IMR-90 (cell line): ENCODE results near the gene ZNF175. TPM values are rescaled to one million over a fixed set of nuclear protein-coding genes. Genes with fewer than 3 reads are reported as not detected.

Experiments used
- ATAC-seq: fragments of 200-7000 bp; cut with Tn5 transposase; 2 replicates; pipeline ENCODE4 v1.9.1; 2020; ENCODE audit warnings: low read depth, mild to moderate bottlenecking, moderate library complexity
- BruUV-seq: library from RNA; stranded (reverse); fragments of 400-500 nt; replicated peaks from 2 replicates; lab custom pipeline; 2021; lab: Mats Ljungman, UMichigan
- CTCF ChIA-PET: fragments of 300-600 bp; formaldehyde crosslinking; extraction: SDS; loops from one replicate; lab custom pipeline; 2021; ENCODE audit warnings: antibody characterized with exemption; lab: Yijun Ruan, JAX
- POLR2A ChIA-PET: fragments of 300-600 bp; sonication (Branson Sonifier 250); formaldehyde crosslinking; loops from one replicate; lab custom pipeline; 2022; ENCODE audit warnings: antibody characterized with exemption; ENCODE audit not compliant: unreplicated experiment; lab: Charles Lee
- DNase-seq: peaks from one replicate; pipeline ENCODE4 v3.0.0; 2013
- H2AFZ ChIP-seq: replicated peaks from 2 replicates; pipeline ENCODE3; 2013; ENCODE audit warnings: low read length, mild to moderate bottlenecking; ENCODE audit not compliant: poor library complexity
- H2AK5ac ChIP-seq: 2 replicates; pipeline ENCODE4 v1.6.1; 2013; ENCODE audit warnings: low read depth, low read length, inconsistent platforms
- H2AK9ac ChIP-seq: replicated peaks from 2 replicates; pipeline ENCODE3; 2013; ENCODE audit warnings: mild to moderate bottlenecking, low read depth, low read length, moderate library complexity; ENCODE audit not compliant: poor library complexity
- H2BK120ac ChIP-seq: 2 replicates; pipeline ENCODE4 v1.6.1; 2013; ENCODE audit warnings: low read depth, low read length, inconsistent platforms
- H2BK15ac ChIP-seq: 3 replicates; pipeline ENCODE4 v1.6.1; 2013; ENCODE audit warnings: low read depth, low read length, inconsistent platforms
- H2BK20ac ChIP-seq: 2 replicates; pipeline ENCODE4 v1.6.1; 2013; ENCODE audit warnings: low read depth, mild to moderate bottlenecking, inconsistent platforms, low read length, moderate library complexity
- H2BK5ac ChIP-seq: 2 replicates; pipeline ENCODE4 v1.6.1; 2013; ENCODE audit warnings: mild to moderate bottlenecking, low read depth, low read length, inconsistent platforms; ENCODE audit not compliant: poor library complexity, severe bottlenecking
- H3K14ac ChIP-seq: replicated peaks from 2 replicates; pipeline ENCODE4 v1.6.1; 2013; ENCODE audit warnings: low read depth, low read length, inconsistent platforms
- H3K18ac ChIP-seq: 2 replicates; pipeline ENCODE4 v1.6.1; 2013; ENCODE audit warnings: low read depth, low read length, control low read depth
- H3K23ac ChIP-seq: 2 replicates; pipeline ENCODE4 v1.6.1; 2013; ENCODE audit warnings: low read depth, low read length, inconsistent platforms
- H3K27ac ChIP-seq: 2 replicates; pipeline ENCODE4 v1.5.1; 2013; ENCODE audit warnings: mild to moderate bottlenecking, control low read depth, low read length; ENCODE audit not compliant: insufficient read depth
- H3K27me3 ChIP-seq: 2 replicates; pipeline ENCODE4 v1.6.1; 2013; ENCODE audit warnings: low read length; ENCODE audit not compliant: control insufficient read depth, insufficient read depth
- H3K36me3 ChIP-seq: 2 replicates; pipeline ENCODE4 v1.6.1; 2013; ENCODE audit warnings: low read length, mixed read lengths; ENCODE audit not compliant: control insufficient read depth, insufficient read depth
- H3K4ac ChIP-seq: 2 replicates; pipeline ENCODE4 v1.6.1; 2013; ENCODE audit warnings: low read depth, low read length, inconsistent platforms
- H3K4me1 ChIP-seq: 2 replicates; pipeline ENCODE4 v1.6.1; 2013; ENCODE audit warnings: low read length, mixed read lengths; ENCODE audit not compliant: control insufficient read depth, insufficient read depth
- H3K4me2 ChIP-seq: 2 replicates; pipeline ENCODE4 v1.6.1; 2013; ENCODE audit warnings: low read depth, mild to moderate bottlenecking, control low read depth, low read length, moderate library complexity
- H3K4me3 ChIP-seq: 2 replicates; pipeline ENCODE4 v1.5.1; 2013; ENCODE audit warnings: low read depth, mild to moderate bottlenecking, control low read depth, low read length, moderate library complexity; ENCODE audit not compliant: insufficient read depth
- H3K56ac ChIP-seq: 2 replicates; pipeline ENCODE4 v1.6.1; 2013; ENCODE audit warnings: low read length, inconsistent platforms; ENCODE audit not compliant: insufficient read depth; ENCODE audit errors: extremely low read depth
- H3K79me1 ChIP-seq, 2 experiments: 2 replicates each; pipeline ENCODE4 v1.6.1; 2013; ENCODE audit warnings: low read length in 2 of 2, inconsistent platforms in 1 of 2, low read depth in 1 of 2
- H3K9ac ChIP-seq: 2 replicates; pipeline ENCODE4 v1.6.1; 2013; ENCODE audit warnings: low read depth, low read length, control low read depth
- H3K9me1 ChIP-seq: 2 replicates; pipeline ENCODE4 v1.6.1; 2013; ENCODE audit warnings: low read length, inconsistent platforms; ENCODE audit not compliant: insufficient read depth
- H3K9me3 ChIP-seq: 2 replicates; pipeline ENCODE4 v1.6.1; 2013; ENCODE audit warnings: low read length; ENCODE audit not compliant: control insufficient read depth, insufficient read depth
- H4K20me1 ChIP-seq: 2 replicates; pipeline ENCODE4 v1.6.1; 2013; ENCODE audit warnings: low read length, inconsistent platforms; ENCODE audit not compliant: insufficient read depth
- H4K5ac ChIP-seq: 2 replicates; pipeline ENCODE4 v1.6.1; 2013; ENCODE audit warnings: mild to moderate bottlenecking, low read depth, low read length, control low read depth
- H4K8ac ChIP-seq, 2 experiments: 2 replicates each; pipeline ENCODE4 v1.6.1; 2013; ENCODE audit warnings: low read depth in 2 of 2, low read length in 2 of 2, control low read depth in 1 of 2, inconsistent platforms in 1 of 2
- H4K91ac ChIP-seq: 2 replicates; pipeline ENCODE4 v1.6.1; 2013; ENCODE audit warnings: low read depth, low read length, inconsistent platforms; ENCODE audit not compliant: insufficient read depth
- BHLHE40 ChIP-seq: fragments of 150-350 bp; IDR thresholded peaks from 2 replicates; pipeline ENCODE4 v1.6.1; 2016; ENCODE audit warnings: mild to moderate bottlenecking, low read depth, low read length
- CHD1 ChIP-seq: IDR thresholded peaks from 2 replicates; pipeline ENCODE4 v1.6.1; 2012; ENCODE audit warnings: low read depth, low read length, improper control_type of control experiment
- CTCF ChIP-seq: conservative IDR thresholded peaks from 2 replicates; pipeline ENCODE4 v1.5.1; 2012; ENCODE audit warnings: mild to moderate bottlenecking, low read depth, low read length, improper control_type of control experiment
- FOS ChIP-seq: fragments of 150-350 bp; IDR thresholded peaks from 2 replicates; pipeline ENCODE4 v1.6.1; 2016; ENCODE audit warnings: low read depth, low read length
- MXI1 ChIP-seq: IDR thresholded peaks from 2 replicates; pipeline ENCODE4 v1.6.1; 2012; ENCODE audit warnings: low read depth, mild to moderate bottlenecking, low read length, moderate library complexity, borderline replicate concordance
- POLR2A ChIP-seq: IDR thresholded peaks from 2 replicates; pipeline ENCODE4 v1.6.1; 2012; ENCODE audit warnings: mild to moderate bottlenecking, low read depth, low read length
- RFX5 ChIP-seq: IDR thresholded peaks from 2 replicates; pipeline ENCODE4 v1.8.0; 2012; ENCODE audit warnings: low read depth, mild to moderate bottlenecking, low read length, moderate library complexity
- USF2 ChIP-seq: fragments of 150-350 bp; IDR thresholded peaks from 2 replicates; pipeline ENCODE4 v1.6.1; 2017; ENCODE audit warnings: mild to moderate bottlenecking, antibody characterized with exemption, low read length, low read depth
- WGBS, 2 experiments: methylation state at CpG; one replicate each; pipeline versions ENCODE4 v1.1.5 to v1.1.7; 2013; ENCODE audit warnings: missing lambda C conversion rate in 2 of 2; ENCODE audit not compliant: insufficient read length in 1 of 2; ENCODE audit errors: extremely low coverage in 2 of 2; 5-methylcytosine and 5-hydroxymethylcytosine counted together
- dilution Hi-C: fragments of 300-500 bp; cut with HindIII; formaldehyde crosslinking; loops from one replicate; pipeline ENCODE4 v1.14.3; 2018; ENCODE audit warnings: low sequenced_read_pairs; ENCODE audit not compliant: unreplicated experiment
- in situ Hi-C: fragments of 300-500 bp; cut with MboI; formaldehyde crosslinking; loops from 3 replicates; pipeline ENCODE4 v1.14.3; 2019; ENCODE audit warnings: low sequenced_read_pairs, inconsistent platforms, mixed read lengths
- intact Hi-C: fragments of 100-400 bp; cut with micrococcal nuclease; formaldehyde crosslinking; loops from 2 replicates; pipeline ENCODE4 v1.10.0; 2022
- polyA plus RNA-seq, 3 experiments: library from polyadenylated mRNA; depleted of rRNA; stranded (reverse); fragments of >200 nt; gene quantifications; 2 replicates each; pipeline ENCODE4 v1.2.3, GENCODE V29; 2012; ENCODE audit warnings: low replicate concordance in 1 of 3
- total RNA-seq: library from RNA; depleted of rRNA; stranded (reverse); fragments of >200 nt; gene quantifications from 2 replicates; pipeline ENCODE4 v1.2.3, GENCODE V29; 2012

The ZNF175 gene
- total and polyA plus RNA-seq, 2 of the 4 experiments (the other 2 are of a cell fraction) = 3.6 to 8.4 TPM

GRCh38 chr19:51572908-51573307, 1.8 kb downstream of the ZNF175 start:
- intact Hi-C loops = no loop called here
- Histone ChIP-seq H3K9ac (no peak overlapping the region; the same call in 1 of the 2 replicates), H3K79me1 (peaks cover 5 to 28% of the 10 kb centered on the region in 2 experiments; a peak in 2 of 4 replicates), H3K27ac (peak overlapping the region; percentile 17; the same call in 1 of the 2 replicates), H3K14ac (peak overlapping the region; percentile 80; the same call in 1 of the 2 replicates), H3K4me1 (peaks cover 12% of the 10 kb centered on the region), H2BK5ac (peak overlapping the region; percentile 75), H2BK20ac (peak overlapping the region; percentile 35; the same call in 1 of the 2 replicates), H4K91ac (no peak overlapping the region), H3K18ac (no peak overlapping the region), H2BK15ac (no peak overlapping the region), H3K27me3 (no peaks in the 10 kb centered on the region), H2BK120ac (peak overlapping the region; percentile 78), H4K8ac (peak overlapping the region in 1 of 2 experiments; percentile 65; a peak in 2 of 4 replicates), H3K4ac (peak overlapping the region; percentile 67), H3K56ac (no peak overlapping the region), H3K36me3 (peaks cover 11% of the 10 kb centered on the region; the same call in 1 of the 2 replicates), H3K4me2 (peak overlapping the region; percentile 97), H3K9me3 (no peaks in the 10 kb centered on the region), H3K9me1 (peaks cover 7% of the 10 kb centered on the region; the same call in 1 of the 2 replicates), H4K5ac (no peak overlapping the region), H2AFZ (no peak overlapping the region), H3K4me3 (no peak overlapping the region), H4K20me1 (peaks cover 7% of the 10 kb centered on the region), H3K23ac (no peak overlapping the region; the same call in 1 of the 2 replicates), H2AK9ac (peak overlapping the region; percentile 56), H2AK5ac (peak overlapping the region; percentile 38; the same call in 1 of the 2 replicates)
- TF ChIP-seq CTCF (no peak), MXI1 (no peak), BHLHE40 (peak; percentile 6; the same call in 1 of the 2 replicates), RFX5 (no peak), POLR2A (peak; percentile 33; the same call in 1 of the 2 replicates), CHD1 (no peak), USF2 (no peak), FOS (peak; percentile 64)
- DNase-seq (peak; percentile 90), ATAC-seq (peak; percentile 58)
- 60% methylated on average over 1 of the region's 4 CpGs; no CpG with 5 or more reads in 1 of the 2 experiments for WGBS, 2 experiments
- BruUV-seq = no TSS peak
- ChIA-PET POLR2A (no interaction called here), CTCF (interaction anchor here (0.6 kb wide), 1 partner anchor 49 kb away, joined by 4 read pairs; no protein-coding TSS in a partner anchor)
- dilution Hi-C loops = no loop called here
- in situ Hi-C loops = no loop called here
